ENCODE measurements around the gene VWA8.
"Not testable (repeated sequence)": the region's sequence is repeated elsewhere in the genome, so short reads cannot be mapped to it uniquely, and the experiment has no call there.

The VWA8 gene

GRCh38 chr13:41547251-41548000 is 413.5 kb downstream of the VWA8 start:
- no peak overlapping the region for H3K27ac Mint-ChIP-seq
- no peaks in the 10 kb centered on the region for H3K36me3 Mint-ChIP-seq (ENCODE audit: low read depth)
- no peaks in the 10 kb centered on the region for H3K27me3 Mint-ChIP-seq
- peaks cover 23% of the 10 kb centered on the region for H3K4me1 Mint-ChIP-seq (ENCODE audit: low read depth)
- H3K4me3 Mint-ChIP-seq, result no peak overlapping the region
- peaks cover 5% of the 10 kb centered on the region for H3K9me3 Mint-ChIP-seq

DNA sequence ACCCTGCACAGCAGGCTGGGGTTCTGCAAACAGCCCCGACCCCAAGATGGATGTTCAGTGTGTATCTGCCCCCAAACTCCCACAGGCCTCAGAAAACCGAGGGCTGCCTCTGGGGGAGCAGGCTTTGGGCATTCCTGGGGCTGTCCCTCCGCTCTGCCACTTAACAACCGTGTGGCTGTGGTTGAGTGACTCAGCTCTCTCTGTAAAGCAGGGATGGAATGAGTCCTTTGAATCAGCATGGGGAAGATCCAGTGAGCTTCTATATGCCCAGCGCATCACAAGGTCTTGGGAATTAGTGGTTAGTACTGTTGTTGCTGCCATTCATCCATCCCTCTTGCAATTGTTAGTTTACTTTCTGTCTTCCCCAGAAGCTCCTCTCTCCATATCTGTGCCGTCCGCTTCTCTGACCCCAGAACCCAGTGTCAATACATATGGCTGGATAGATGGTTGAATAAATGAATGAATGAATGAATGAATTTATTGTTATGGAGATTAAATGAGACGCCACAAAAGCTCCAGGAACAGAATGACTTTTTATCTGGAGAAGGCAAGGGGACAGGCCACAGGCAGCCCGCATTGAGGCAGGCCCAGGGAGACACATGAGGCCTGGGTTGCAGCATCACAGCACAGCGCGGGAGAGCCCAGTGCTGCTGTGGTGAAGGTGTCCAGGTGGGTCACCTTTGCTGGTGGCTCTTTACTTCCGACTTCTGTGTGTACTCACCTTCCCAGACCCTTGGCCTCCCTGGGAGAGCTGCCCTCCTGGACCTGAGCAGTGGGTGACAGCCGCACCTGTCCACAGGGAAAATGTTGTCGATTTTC is 414.3 kb downstream of the VWA8 start:
- Mint-ChIP-seq H3K9me3 (peaks cover 5% of the 10 kb centered on the region), H3K4me1 (ENCODE audit: low read depth) (peaks cover 23% of the 10 kb centered on the region)

DNA sequence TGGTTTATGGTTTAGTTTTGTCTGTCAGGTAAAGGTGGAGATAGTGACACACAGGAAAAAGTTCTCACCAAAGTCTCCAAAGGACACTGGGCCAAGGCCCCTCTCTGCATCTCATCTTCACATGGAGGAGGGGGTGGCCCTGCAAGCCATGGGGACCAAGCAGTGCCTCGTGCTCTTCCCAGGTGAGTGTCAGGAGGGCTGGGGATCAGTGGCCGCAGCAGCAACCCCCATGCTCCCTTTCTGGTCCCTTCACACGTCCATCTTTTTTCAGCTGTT is 415.5 kb downstream of the VWA8 start:
- H3K36me3 Mint-ChIP-seq (ENCODE audit: low read depth), result no peaks in the 10 kb centered on the region
- H3K9me3 Mint-ChIP-seq, result peaks cover 5% of the 10 kb centered on the region

More for the DNA sequence above, 414.3 kb downstream of the VWA8 start:
- H3K36me3 Mint-ChIP-seq (ENCODE audit: low read depth), result no peaks in the 10 kb centered on the region
- no peaks in the 10 kb centered on the region for H3K27me3 Mint-ChIP-seq
- no peak overlapping the region for H3K27ac Mint-ChIP-seq
- no peak overlapping the region for H3K4me3 Mint-ChIP-seq

GRCh38 chr13:41543664-41544300 is 417.1 kb downstream of the VWA8 start:
- no peak overlapping the region for H3K4me3 Mint-ChIP-seq
- no peaks in the 10 kb centered on the region for H3K27me3 Mint-ChIP-seq
- H3K27ac Mint-ChIP-seq, result no peak overlapping the region
- no peaks in the 10 kb centered on the region for H3K36me3 Mint-ChIP-seq (ENCODE audit: low read depth)
- peaks cover 5% of the 10 kb centered on the region for H3K9me3 Mint-ChIP-seq
- peaks cover 32% of the 10 kb centered on the region for H3K4me1 Mint-ChIP-seq (ENCODE audit: low read depth)

More for the DNA sequence above, 415.5 kb downstream of the VWA8 start:
- peak overlapping the region; percentile 79 for H3K27ac Mint-ChIP-seq
- H3K4me1 Mint-ChIP-seq (ENCODE audit: low read depth), result peaks cover 31% of the 10 kb centered on the region
- H3K27me3 Mint-ChIP-seq, result no peaks in the 10 kb centered on the region
- no peak overlapping the region for H3K4me3 Mint-ChIP-seq

GRCh38 chr13:41542799-41543198 is 418.1 kb downstream of the VWA8 start:
- H3K9me3 Mint-ChIP-seq; H3K27ac Mint-ChIP-seq; H3K27me3 Mint-ChIP-seq; H3K36me3 Mint-ChIP-seq (ENCODE audit: low read depth); H3K4me3 Mint-ChIP-seq: not testable (repeated sequence)
- peaks cover 32% of the 10 kb centered on the region for H3K4me1 Mint-ChIP-seq (ENCODE audit: low read depth)

DNA sequence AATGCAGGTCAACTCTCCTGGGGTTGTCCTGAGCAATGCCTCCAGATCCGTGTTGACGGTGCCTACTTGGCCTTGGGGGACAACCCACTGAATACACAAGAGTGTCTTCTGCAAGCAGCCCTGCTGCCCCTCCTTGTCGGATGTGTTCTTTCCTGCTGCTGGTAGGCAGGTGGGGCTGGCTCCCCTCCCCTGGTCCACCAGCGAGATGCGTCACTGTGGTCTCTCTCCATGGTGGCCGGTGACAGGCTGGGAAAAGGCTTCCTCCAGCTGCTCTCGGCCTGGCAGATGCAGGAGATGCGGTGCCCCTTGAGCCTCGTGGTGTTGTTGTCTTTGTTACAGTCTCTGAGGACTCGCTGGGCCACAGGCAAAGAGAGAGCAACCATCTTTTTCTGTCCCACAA is 418.6 kb downstream of the VWA8 start:
- peaks cover 32% of the 10 kb centered on the region for H3K4me1 Mint-ChIP-seq (ENCODE audit: low read depth)
- H3K4me3 Mint-ChIP-seq, result no peak overlapping the region
- no peak overlapping the region for H3K27ac Mint-ChIP-seq
- peaks cover 10% of the 10 kb centered on the region for H3K9me3 Mint-ChIP-seq
- H3K27me3 Mint-ChIP-seq, result no peaks in the 10 kb centered on the region
- H3K36me3 Mint-ChIP-seq (ENCODE audit: low read depth), result no peaks in the 10 kb centered on the region

GRCh38 chr13:41541142-41541938 is 419.6 kb downstream of the VWA8 start:
- no peak overlapping the region for H3K4me3 Mint-ChIP-seq
- H3K36me3 Mint-ChIP-seq (ENCODE audit: low read depth), result no peaks in the 10 kb centered on the region

GRCh38 chr13:41540240-41540639 is 420.7 kb downstream of the VWA8 start:
- H3K4me3 Mint-ChIP-seq; H3K27ac Mint-ChIP-seq; H3K27me3 Mint-ChIP-seq; H3K9me3 Mint-ChIP-seq; H3K36me3 Mint-ChIP-seq (ENCODE audit: low read depth): not testable (repeated sequence)
- H3K4me1 Mint-ChIP-seq (ENCODE audit: low read depth), result peaks cover 17% of the 10 kb centered on the region

More at GRCh38 chr13:41541142-41541938, 419.6 kb downstream of the VWA8 start:
- Mint-ChIP-seq H3K27me3 (no peaks in the 10 kb centered on the region), H3K27ac (no peak overlapping the region), H3K4me1 (ENCODE audit: low read depth) (peaks cover 28% of the 10 kb centered on the region), H3K9me3 (peaks cover 10% of the 10 kb centered on the region)

DNA sequence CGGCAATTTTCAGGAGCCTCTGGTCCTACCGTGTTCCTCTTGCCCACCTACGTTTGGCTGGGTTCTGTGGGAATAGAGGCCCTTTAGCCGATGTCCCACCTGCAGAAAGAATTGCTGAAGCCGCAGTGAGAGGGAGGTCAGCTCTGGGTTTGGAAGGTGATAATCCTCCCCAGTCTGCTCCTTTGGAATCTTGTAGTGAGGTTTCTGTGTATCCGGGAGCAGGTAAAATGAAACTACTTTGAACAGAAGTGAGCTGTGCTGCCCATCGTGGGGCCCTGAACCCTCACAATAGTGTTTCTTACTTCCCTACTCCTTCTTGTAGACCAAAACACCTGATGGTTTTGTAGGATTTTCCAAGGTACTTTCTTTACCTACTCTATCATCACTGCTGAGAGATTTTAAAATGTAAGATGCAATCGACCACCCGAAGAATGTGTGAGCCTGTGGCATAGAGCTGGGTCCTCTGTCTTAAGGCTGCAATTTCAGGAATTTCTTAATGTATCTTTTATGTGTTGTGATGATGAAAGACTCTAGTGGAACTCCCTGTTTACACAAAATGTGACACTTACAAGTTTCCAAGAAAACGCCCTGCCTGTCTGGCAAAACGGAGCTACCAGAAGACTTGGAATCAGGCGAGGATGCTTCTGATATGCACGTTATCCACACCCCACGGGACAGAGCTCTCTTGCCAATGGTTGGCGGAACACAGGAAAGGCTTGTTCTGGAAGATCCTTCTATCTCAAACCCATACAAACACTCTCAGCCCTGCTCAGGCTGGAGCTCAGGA is 427.4 kb downstream of the VWA8 start:
- H3K4me1 Mint-ChIP-seq (ENCODE audit: low read depth), result no peaks in the 10 kb centered on the region
- H3K4me3 Mint-ChIP-seq, result no peak overlapping the region
- no peak overlapping the region for H3K27ac Mint-ChIP-seq
- peaks cover 5% of the 10 kb centered on the region for H3K9me3 Mint-ChIP-seq
- H3K27me3 Mint-ChIP-seq, result no peaks in the 10 kb centered on the region
- H3K36me3 Mint-ChIP-seq (ENCODE audit: low read depth), result no peaks in the 10 kb centered on the region

DNA sequence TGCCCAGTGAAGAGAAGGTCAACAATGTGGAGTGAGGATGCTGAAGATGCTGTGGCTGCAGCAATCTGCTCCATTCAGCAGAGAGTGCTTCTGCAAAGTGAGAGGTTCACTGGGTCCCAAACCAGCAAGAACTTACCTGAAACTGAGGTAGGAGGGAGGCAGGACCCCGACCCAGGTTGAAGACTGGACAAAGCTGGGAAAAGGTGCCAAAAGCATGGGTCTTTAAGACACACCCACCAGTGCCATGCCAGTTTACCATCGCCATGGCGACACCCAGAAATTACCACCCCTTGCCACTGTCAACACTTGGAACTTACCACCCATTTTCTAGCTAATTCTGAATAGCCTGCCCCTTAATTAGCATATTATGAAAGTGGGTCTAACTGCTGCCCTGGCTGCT is 432.9 kb downstream of the VWA8 start:
- Mint-ChIP-seq H3K4me3 (no peak overlapping the region), H3K9me3 (no peaks in the 10 kb centered on the region), H3K36me3 (ENCODE audit: low read depth) (no peaks in the 10 kb centered on the region), H3K27me3 (no peaks in the 10 kb centered on the region), H3K4me1 (ENCODE audit: low read depth) (no peaks in the 10 kb centered on the region), H3K27ac (no peak overlapping the region)

DNA sequence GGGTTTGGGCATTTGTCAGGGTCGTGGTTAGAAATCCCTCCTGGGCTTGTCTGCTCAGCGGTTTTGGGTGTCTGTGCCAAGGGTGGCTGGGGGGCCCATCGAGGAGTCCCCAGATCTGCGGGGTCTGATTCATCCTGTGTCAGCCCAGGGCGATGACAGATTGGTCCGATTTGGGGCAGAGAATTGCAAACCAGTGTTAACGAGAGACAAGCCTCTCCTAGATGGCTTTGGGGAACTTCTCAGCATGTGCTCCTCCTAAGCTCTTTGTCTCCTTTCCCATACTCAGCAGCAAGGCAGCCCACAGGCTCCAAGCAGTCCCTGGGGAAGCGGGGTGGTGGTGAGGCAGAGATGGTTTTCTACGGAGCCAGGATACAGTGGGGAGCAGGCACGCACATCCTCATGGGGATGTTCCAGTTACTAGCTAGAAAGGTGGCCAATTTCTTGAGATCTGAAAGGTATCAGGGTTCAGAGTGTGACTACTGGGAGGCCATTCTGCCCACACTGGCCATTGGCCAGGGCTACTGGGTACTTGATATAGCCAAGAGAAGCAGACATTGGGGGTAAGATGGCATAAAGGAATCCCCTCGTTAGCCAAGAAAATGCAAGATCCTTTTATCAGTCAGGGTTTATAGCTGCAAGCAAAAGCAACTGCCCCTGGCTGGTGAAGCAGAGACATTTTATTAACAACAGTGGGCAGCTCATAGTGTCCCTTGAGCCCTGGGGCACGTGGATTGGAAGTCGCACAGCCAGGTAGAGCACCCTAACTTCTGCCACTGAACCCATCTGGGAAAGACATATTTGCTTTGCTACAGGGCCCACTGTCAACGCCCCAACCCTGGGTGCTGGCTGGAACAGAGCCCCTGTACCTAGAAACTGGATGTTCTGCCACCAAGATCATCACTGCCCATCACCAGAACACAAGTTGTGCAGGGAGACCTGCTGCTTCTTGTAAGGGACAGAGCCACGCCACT is 440.0 kb downstream of the VWA8 start:
- H3K36me3 Mint-ChIP-seq (ENCODE audit: low read depth), result no peaks in the 10 kb centered on the region
- no peaks in the 10 kb centered on the region for H3K4me1 Mint-ChIP-seq (ENCODE audit: low read depth)
- H3K27ac Mint-ChIP-seq, result peak overlapping the region; percentile 38
- H3K27me3 Mint-ChIP-seq, result no peaks in the 10 kb centered on the region
- H3K9me3 Mint-ChIP-seq, result no peaks in the 10 kb centered on the region
- no peak overlapping the region for H3K4me3 Mint-ChIP-seq

- Mint-ChIP-seq H3K27me3 (no peaks in the 10 kb centered on the region), H3K9me3 (no peaks in the 10 kb centered on the region), H3K36me3 (ENCODE audit: low read depth) (no peaks in the 10 kb centered on the region), H3K27ac (peak overlapping the region; percentile 16), H3K4me1 (ENCODE audit: low read depth) (no peaks in the 10 kb centered on the region), H3K4me3 (no peak overlapping the region)
Observed at GRCh38 chr13:41520016-41520659, 440.8 kb downstream of the VWA8 start.
